Choroid plexus epithelial cell (primary cell): ENCODE data around the gene CDH4.

Experiments used
- DNase-seq: peaks from one replicate; pipeline ENCODE4 v3.0.0-alpha.2; 2010; ENCODE audit warnings: low read depth
- H3K4me3 ChIP-seq: 2 replicates; pipeline ENCODE4 v1.5.1; 2011; ENCODE audit warnings: low read depth, mild to moderate bottlenecking, control low read depth, low read length, moderate library complexity
- CTCF ChIP-seq: conservative IDR thresholded peaks from 2 replicates; pipeline ENCODE4 v1.5.1; 2011; ENCODE audit warnings: low read depth, mild to moderate bottlenecking, control low read depth, inconsistent platforms, low read length, moderate library complexity

Gene CDH4

GRCh38 chr20:61693055-61693600 is 441.1 kb downstream of the CDH4 start:
- TF ChIP-seq CTCF = no peak
- H3K4me3 ChIP-seq = no peak overlapping the region
- DNase-seq = no peak

GRCh38 chr20:61694682-61695081 is 442.6 kb downstream of the CDH4 start:
- TF ChIP-seq CTCF = no peak
- DNase-seq = no peak

GRCh38 chr20:61695741-61696140 is 443.7 kb downstream of the CDH4 start:
- no peak for TF ChIP-seq CTCF
- no peak overlapping the region for H3K4me3 ChIP-seq
- no peak for DNase-seq

More at GRCh38 chr20:61694682-61695081, 442.6 kb downstream of the CDH4 start:
- no peak overlapping the region for H3K4me3 ChIP-seq

GRCh38 chr20:61696181-61696735 is 444.2 kb downstream of the CDH4 start:
- TF ChIP-seq CTCF = no peak
- DNase-seq = no peak
- no peak overlapping the region for H3K4me3 ChIP-seq

- DNase-seq = no peak
- H3K4me3 ChIP-seq = no peak overlapping the region
- TF ChIP-seq CTCF = no peak
Observed at GRCh38 chr20:61697666-61698597, 445.9 kb downstream of the CDH4 start.

- H3K4me3 ChIP-seq = no peak overlapping the region
- TF ChIP-seq CTCF = no peak
- DNase-seq = no peak
Observed at GRCh38 chr20:61698598-61699494, 446.8 kb downstream of the CDH4 start.
